Central memory CD8-positive, alpha-beta T cell (primary cell): ENCODE results near the gene ERBB2.
A peak's percentile ranks its signal among the peaks of the same experiment; 100 is the strongest.

Experiments used
- ATAC-seq: fragments of 150-1000 bp; cut with Tn5 transposase; replicated peaks from 2 replicates; pipeline ENCODE4 v1.10.0; 2022; ENCODE audit warnings: mild to moderate bottlenecking, moderate FRiP score, moderate number of reproducible peaks; ENCODE audit not compliant: poor library complexity, severe bottlenecking; ENCODE audit errors: extremely low read depth
- DNase-seq, 2 donors: peaks; one replicate each; pipeline ENCODE4 v3.0.0; 2021; ENCODE audit warnings: low spot score in 2 of 2
- H3K27ac Mint-ChIP-seq: one replicate; pipeline ENCODE4 v1.8.0; 2022; ENCODE audit warnings: low read depth, mild to moderate bottlenecking, moderate library complexity, mixed read lengths
- H3K27me3 Mint-ChIP-seq: one replicate; pipeline ENCODE4 v1.8.0; 2022; ENCODE audit warnings: mixed read lengths
- H3K36me3 Mint-ChIP-seq: one replicate; pipeline ENCODE4 v1.8.0; 2022; ENCODE audit warnings: mild to moderate bottlenecking, moderate library complexity, mixed read lengths; ENCODE audit not compliant: insufficient read depth
- H3K4me1 Mint-ChIP-seq: one replicate; pipeline ENCODE4 v1.8.0; 2022; ENCODE audit warnings: mixed read lengths
- H3K4me3 Mint-ChIP-seq: one replicate; pipeline ENCODE4 v1.8.0; 2022; ENCODE audit warnings: mild to moderate bottlenecking, moderate library complexity, mixed read lengths
- H3K9me3 Mint-ChIP-seq: one replicate; pipeline ENCODE4 v1.8.0; 2022; ENCODE audit warnings: mixed read lengths

Gene ERBB2

DNA sequence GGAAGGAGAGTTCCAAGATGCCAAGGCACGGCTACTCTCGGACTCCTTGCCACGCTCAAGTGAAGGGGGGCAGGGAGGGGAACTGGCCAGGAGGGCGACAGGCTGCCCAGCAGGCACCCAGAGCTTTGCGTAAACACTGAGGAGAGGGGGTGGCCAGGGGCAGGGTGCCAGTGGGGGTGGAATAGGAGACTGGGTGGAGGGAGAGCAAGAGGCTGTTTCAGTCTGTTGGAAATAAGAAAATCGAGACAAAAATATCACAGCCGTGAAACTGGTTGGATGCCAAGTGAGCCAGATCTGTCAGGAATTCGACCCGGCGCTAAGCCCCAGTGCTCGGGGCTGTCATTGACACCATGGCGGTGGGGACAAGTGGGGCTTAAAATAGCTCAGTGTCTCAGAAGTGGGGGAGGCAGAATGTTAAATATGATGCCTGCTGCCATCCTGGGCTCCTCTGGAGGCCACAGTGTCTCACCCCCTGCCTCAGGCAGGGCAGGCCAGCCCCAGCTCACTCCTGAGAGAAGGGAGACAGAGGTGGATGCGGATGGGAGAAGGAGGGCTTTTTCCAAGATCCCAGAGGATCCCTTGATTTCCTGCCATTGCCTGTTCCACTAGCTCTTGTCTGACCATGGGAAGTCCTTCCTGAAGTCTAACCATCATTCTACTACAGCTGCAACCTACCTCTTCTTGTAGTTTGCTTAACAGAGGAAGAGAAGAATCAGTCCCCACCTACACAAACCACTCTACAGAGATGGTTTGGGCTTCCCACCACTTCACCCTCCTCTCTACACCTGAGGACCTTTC lies 22.1 kb upstream of the ERBB2 start:
- DNase-seq: no peak
- ATAC-seq: no peak
- Mint-ChIP-seq H3K4me3 (peak overlapping the region; percentile 4), H3K9me3 (no peaks in the 10 kb centered on the region), H3K27ac (peak overlapping the region; percentile 98), H3K4me1 (peaks cover 63% of the 10 kb centered on the region), H3K27me3 (no peaks in the 10 kb centered on the region), H3K36me3 (peaks cover 12% of the 10 kb centered on the region)

GRCh38 chr17:39678340-39679116 lies 21.3 kb upstream of the ERBB2 start:
- Mint-ChIP-seq H3K27ac (peak overlapping the region; percentile 98), H3K9me3 (no peaks in the 10 kb centered on the region), H3K36me3 (peaks cover 14% of the 10 kb centered on the region), H3K4me1 (peaks cover 63% of the 10 kb centered on the region), H3K4me3 (peak overlapping the region; percentile 25), H3K27me3 (no peaks in the 10 kb centered on the region)
- DNase-seq (no peak), ATAC-seq (no peak)

DNA sequence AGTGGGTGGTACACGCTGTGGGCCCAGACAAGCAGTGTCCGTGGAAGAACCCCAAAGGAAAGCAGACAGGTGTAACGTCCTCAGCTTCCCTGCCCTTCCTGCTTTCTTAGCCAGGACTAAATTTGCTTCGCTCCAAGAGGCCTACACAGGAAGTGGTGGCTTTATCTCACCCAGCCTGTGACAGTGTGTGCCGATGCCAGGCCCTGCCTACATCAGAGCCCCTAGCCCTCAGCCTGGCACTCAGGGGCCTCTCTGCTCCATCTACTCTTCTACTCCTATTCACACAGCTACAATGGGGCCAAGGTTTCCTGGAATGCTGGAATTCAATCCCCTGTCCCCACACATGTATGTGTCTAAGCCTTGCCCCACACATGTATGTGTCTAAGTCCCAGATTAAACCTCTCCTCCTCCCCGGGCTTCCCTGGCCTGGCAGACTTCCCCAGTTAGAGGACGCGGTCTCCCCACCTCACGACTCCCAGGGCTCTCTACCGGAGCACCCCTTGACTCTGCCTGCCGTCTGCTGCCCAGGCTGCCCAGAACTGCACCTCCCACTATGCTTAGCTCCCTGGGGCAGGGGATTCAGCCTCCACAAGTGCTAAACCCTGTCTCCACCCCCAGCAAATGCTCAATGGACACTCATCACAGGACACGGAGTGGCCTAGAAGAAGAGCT lies 20.2 kb upstream of the ERBB2 start:
- H3K27ac Mint-ChIP-seq: peak overlapping the region; percentile 98
- peaks cover 19% of the 10 kb centered on the region for H3K36me3 Mint-ChIP-seq
- ATAC-seq: peak; percentile 77
- H3K9me3 Mint-ChIP-seq: no peaks in the 10 kb centered on the region
- DNase-seq: peak in 1 of 2 donors; percentile 27
- peaks cover 68% of the 10 kb centered on the region for H3K4me1 Mint-ChIP-seq
- peak overlapping the region; percentile 58 for H3K4me3 Mint-ChIP-seq
- no peaks in the 10 kb centered on the region for H3K27me3 Mint-ChIP-seq

- Mint-ChIP-seq H3K27ac (no peak overlapping the region), H3K9me3 (peaks cover 3% of the 10 kb centered on the region), H3K4me3 (no peak overlapping the region), H3K4me1 (peaks cover 56% of the 10 kb centered on the region), H3K36me3 (peaks cover 18% of the 10 kb centered on the region), H3K27me3 (no peaks in the 10 kb centered on the region)
- no peak for DNase-seq
- ATAC-seq: no peak
Measured at GRCh38 chr17:39683295-39683939, 16.4 kb upstream of the ERBB2 start.

GRCh38 chr17:39684369-39685192 lies 15.3 kb upstream of the ERBB2 start:
- peaks cover 53% of the 10 kb centered on the region for H3K4me1 Mint-ChIP-seq
- H3K27me3 Mint-ChIP-seq: no peaks in the 10 kb centered on the region
- no peak overlapping the region for H3K4me3 Mint-ChIP-seq
- H3K9me3 Mint-ChIP-seq: peaks cover 8% of the 10 kb centered on the region
- H3K27ac Mint-ChIP-seq: no peak overlapping the region
- ATAC-seq (no peak), DNase-seq (no peak)
- H3K36me3 Mint-ChIP-seq: peaks cover 15% of the 10 kb centered on the region

DNA sequence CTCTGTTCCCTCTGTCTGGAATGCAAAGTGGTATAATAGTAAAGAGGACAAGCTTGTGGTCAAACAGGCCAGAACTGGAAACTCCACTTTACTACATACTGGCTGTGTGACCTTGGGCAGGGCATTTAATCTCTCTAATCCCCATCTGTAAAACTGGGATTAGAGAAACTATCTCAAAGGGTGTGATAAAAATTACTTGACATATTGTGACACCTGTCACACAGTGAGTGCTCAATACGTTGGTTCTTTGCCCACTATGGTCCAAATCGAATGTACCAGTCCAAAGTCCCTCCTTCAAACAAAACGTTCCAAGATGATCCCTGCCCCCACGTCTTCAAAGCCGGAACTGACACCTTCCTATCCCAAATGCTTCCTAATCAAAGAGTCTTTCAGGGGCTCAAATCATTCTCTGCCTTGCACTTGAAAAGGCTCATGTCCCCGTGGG lies 12.7 kb upstream of the ERBB2 start:
- Mint-ChIP-seq H3K36me3 (peaks cover 11% of the 10 kb centered on the region), H3K4me3 (peak overlapping the region; percentile 95), H3K27me3 (no peaks in the 10 kb centered on the region), H3K9me3 (peaks cover 8% of the 10 kb centered on the region), H3K27ac (peak overlapping the region; percentile 99), H3K4me1 (peaks cover 35% of the 10 kb centered on the region)
- no peak for ATAC-seq
- DNase-seq: no peak

GRCh38 chr17:39687546-39688474 lies 12.1 kb upstream of the ERBB2 start, which contains the start of gene PGAP3:
Gene PGAP3, minus strand, starts transcription at chr17:39688057. Its CDS starts 43 bp downstream, at chr17:39688014.
- Mint-ChIP-seq H3K4me1 (peaks cover 35% of the 10 kb centered on the region), H3K36me3 (peaks cover 9% of the 10 kb centered on the region), H3K4me3 (peak within 1 kb of the TSS; percentile 95), H3K27me3 (no peaks in the 10 kb centered on the region), H3K27ac (peak within 1 kb of the TSS; percentile 99), H3K9me3 (peaks cover 8% of the 10 kb centered on the region)
- ATAC-seq (peak; percentile 91), DNase-seq (peak; percentile 71 to 72)

DNA sequence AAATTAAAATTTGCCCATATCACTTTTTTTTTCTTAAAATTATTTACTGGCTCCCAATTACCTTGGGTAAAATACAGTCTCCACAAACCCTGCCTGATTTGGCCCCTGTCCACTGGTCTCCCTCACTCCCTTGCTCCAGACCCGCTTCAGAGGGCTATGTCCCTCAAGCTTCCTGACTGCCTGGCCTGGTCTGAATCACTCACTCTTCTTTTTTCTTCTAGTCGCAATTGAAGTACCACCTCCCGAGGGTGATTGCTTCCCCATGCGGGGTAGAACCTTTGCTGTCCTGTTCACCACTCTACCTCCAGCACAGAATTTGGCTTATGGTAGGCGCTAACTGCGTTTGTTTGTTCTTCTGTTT lies 11.4 kb upstream of the ERBB2 start:
- H3K27me3 Mint-ChIP-seq: no peaks in the 10 kb centered on the region
- H3K4me3 Mint-ChIP-seq: peak overlapping the region; percentile 95
- ATAC-seq: no peak
- H3K9me3 Mint-ChIP-seq: peaks cover 8% of the 10 kb centered on the region
- H3K36me3 Mint-ChIP-seq: peaks cover 7% of the 10 kb centered on the region
- peaks cover 35% of the 10 kb centered on the region for H3K4me1 Mint-ChIP-seq
- H3K27ac Mint-ChIP-seq: peak overlapping the region; percentile 99
- DNase-seq: no peak

DNA sequence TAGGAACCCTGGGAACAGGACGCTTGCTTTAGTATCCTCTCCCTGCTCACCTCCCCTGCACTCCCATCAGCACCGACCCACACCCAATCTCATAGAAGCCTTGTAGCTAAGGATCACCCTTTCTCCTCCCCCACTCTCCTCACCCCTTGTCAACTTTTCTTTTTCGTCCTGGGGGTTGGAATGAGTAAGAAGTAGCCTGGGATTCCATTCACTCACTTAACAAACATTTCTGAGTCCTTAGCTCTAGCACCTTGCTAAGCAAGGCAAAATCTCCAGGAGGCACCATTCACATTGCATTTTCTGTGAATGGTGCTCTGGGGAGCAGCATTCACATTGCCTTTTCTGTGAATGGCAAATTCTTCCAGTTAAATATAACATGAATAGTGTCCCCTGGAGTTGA lies 10.9 kb upstream of the ERBB2 start:
- Mint-ChIP-seq H3K4me1 (peaks cover 35% of the 10 kb centered on the region), H3K4me3 (peak overlapping the region; percentile 95), H3K36me3 (peaks cover 6% of the 10 kb centered on the region), H3K9me3 (peaks cover 8% of the 10 kb centered on the region), H3K27me3 (no peaks in the 10 kb centered on the region), H3K27ac (peak overlapping the region; percentile 99)
- no peak for ATAC-seq
- DNase-seq: no peak

- H3K27ac Mint-ChIP-seq: no peak overlapping the region
- no peak for ATAC-seq
Measured at GRCh38 chr17:39694593-39694992, 5.3 kb upstream of the ERBB2 start.

DNA sequence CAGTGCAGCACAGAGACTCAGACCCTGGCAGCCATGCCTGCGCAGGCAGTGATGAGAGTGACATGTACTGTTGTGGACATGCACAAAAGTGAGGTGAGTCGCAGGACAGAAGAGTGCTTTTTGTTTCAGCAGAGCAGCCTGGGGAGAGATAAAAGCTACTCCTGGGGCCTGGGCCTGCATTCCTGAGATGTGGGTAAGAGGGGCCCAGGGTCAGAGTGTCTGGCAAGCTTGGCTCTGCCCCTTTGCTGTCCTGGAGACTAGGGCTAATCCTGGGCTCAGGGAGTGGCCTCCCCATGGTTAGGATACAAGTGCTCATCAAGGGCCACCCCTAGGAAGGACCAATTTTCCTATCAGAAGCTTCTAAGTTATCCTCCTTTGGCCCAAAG lies 4.8 kb upstream of the ERBB2 start:
- H3K27ac Mint-ChIP-seq: no peak overlapping the region
- no peaks in the 10 kb centered on the region for H3K9me3 Mint-ChIP-seq
- no peak for ATAC-seq
- peaks cover 29% of the 10 kb centered on the region for H3K27me3 Mint-ChIP-seq
- no peaks in the 10 kb centered on the region for H3K36me3 Mint-ChIP-seq
- no peak overlapping the region for H3K4me3 Mint-ChIP-seq
- no peak for DNase-seq
- peaks cover 6% of the 10 kb centered on the region for H3K4me1 Mint-ChIP-seq

More at GRCh38 chr17:39694593-39694992, 5.3 kb upstream of the ERBB2 start:
- Mint-ChIP-seq H3K4me3 (no peak overlapping the region), H3K27me3 (peaks cover 24% of the 10 kb centered on the region), H3K9me3 (no peaks in the 10 kb centered on the region), H3K36me3 (no peaks in the 10 kb centered on the region), H3K4me1 (peaks cover 3% of the 10 kb centered on the region)
- DNase-seq: no peak
